GM21447 (cell line): ENCODE measurements around the gene BHLHE40.

Experiments used
- ATAC-seq: cut with Tn5 transposase; IDR thresholded peaks from one replicate; pipeline ENCODE4 v1.9.1; 2021; ENCODE audit not compliant: unreplicated experiment

Gene BHLHE40

DNA sequence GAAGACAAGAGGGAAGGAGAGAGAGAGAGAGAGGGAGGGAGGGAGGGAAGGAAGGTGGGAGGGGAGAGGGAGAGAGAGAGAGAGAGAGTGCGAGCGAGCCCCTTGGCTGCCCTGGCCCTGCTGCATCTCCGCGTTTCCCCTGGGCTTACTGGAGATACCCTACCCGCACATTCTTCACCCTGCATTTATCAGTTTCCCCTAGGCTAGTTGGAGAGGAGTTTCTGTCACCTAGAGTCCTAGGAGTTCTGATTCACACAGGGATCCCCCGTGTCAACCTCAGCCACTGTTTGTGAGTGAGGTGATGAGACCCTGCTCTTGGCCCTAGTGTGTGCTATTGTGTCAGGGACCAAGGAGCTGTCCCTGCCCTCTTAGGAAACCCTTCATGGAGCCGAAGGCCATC, 18.7 kb downstream of the BHLHE40 start:
- no peak for ATAC-seq

DNA sequence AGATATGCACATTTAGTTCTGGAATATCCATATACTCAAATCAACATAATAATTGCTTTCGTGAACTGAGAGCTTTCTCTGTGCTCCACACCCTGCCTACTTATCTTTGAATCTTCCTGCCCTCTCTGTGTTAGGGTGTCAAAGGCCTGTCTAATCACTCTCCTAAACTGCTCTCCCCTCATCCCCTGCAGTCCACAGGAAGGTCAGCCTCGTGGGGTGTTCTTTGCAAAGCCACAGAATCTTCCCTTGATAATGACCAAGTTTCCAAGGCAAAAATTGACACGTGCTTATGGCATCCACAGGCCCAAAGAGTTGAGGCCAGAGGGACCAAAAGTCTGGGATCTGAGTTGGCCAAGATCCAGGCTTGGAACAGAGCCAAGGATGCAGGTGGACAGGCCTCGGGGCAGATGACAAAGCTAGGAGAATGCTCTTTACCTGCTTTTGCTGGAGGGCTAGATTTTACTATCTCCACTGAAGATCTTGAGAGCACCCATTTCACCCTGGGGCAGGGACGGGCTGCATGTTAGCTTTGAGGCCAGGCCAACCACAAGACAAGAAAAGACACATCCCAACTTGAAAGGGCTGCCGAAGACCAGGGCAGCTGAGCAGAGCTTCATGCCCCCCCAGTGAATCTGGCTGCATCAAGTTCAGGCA, 20.4 kb downstream of the BHLHE40 start:
- ATAC-seq, result no peak

GRCh38 chr3:5001135-5001534, 21.9 kb downstream of the BHLHE40 start:
- no peak for ATAC-seq

GRCh38 chr3:5001805-5002173, 22.6 kb downstream of the BHLHE40 start:
- no peak for ATAC-seq

DNA sequence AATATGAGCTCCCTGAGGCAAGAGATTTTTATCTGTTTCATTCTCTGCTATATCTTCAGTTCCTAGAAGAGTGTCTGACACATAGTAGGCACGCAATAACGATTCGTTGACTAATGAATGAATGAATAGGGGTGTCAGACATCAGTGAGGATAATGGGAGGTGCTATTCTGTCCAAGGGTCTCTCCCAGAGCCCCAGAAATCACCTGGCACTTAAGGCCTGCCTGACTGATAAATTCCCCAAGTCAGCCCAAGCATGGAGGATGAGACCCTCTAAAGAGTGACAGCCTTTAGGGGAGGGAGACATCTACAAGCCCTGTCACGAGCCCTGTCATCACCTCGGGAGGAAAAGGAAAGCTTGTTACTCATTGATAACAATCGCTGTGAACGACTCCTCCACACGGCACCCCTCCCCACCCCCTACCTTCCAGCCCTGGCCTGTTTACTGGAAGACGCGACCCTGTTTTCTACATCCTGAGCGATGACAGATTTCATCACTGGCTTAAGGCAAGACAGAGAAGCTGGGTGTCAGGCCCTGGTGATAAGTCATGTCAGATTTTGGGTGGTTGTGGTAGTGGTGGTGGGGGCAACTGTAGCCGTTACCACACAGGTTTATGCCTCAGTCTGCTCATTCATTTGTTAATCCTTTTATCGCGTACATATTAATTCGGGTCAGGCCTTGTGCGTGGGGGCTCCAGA, 23.1 kb downstream of the BHLHE40 start:
- no peak for ATAC-seq

- no peak for ATAC-seq
Observed at GRCh38 chr3:5002871-5003247, 23.6 kb downstream of the BHLHE40 start.

GRCh38 chr3:5004319-5005152, 25.3 kb downstream of the BHLHE40 start:
- no peak for ATAC-seq

GRCh38 chr3:5005367-5005766, 26.1 kb downstream of the BHLHE40 start:
- ATAC-seq, result no peak

DNA sequence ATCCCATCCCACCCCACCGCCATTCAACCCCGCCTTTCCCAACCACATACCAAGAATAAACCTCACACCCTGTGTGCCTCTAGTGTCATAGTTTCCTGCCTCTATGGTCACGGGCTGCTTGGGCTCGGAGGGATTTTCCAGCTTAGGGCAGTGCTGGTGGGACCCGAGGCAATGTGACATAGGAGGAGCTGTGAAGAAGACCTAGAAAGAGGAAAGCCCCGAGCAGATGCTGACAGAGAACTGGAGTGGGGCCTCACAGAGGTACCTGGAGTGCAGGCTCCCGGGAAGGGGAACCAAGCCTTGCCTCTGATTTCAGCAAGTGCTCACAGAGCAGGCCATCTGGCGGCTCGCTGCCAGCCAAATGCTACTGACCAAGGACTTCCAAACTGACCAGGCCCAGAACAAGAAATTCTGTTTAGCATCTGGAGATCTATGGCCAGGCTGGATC, 27.5 kb downstream of the BHLHE40 start:
- ATAC-seq, result peak; percentile 71

DNA sequence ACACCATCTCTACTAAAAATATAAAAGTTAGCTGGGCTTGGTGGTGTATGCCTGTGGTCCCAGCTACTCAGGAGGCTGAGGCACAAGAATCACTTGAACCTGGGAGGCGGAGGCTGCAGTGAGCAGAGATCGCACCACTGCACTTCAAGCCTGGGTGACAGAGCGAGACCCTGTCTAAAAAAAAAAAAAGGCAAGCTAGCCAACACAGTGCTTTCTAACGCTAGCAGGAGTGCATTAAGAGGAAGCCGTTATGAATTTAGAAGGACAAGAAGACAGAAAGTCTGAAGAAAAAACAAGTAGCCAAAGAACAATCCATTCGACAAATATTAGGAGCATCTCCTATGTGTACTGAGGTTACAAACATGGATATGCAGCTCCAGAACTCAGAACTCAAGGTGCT, 28.6 kb downstream of the BHLHE40 start:
- no peak for ATAC-seq

DNA sequence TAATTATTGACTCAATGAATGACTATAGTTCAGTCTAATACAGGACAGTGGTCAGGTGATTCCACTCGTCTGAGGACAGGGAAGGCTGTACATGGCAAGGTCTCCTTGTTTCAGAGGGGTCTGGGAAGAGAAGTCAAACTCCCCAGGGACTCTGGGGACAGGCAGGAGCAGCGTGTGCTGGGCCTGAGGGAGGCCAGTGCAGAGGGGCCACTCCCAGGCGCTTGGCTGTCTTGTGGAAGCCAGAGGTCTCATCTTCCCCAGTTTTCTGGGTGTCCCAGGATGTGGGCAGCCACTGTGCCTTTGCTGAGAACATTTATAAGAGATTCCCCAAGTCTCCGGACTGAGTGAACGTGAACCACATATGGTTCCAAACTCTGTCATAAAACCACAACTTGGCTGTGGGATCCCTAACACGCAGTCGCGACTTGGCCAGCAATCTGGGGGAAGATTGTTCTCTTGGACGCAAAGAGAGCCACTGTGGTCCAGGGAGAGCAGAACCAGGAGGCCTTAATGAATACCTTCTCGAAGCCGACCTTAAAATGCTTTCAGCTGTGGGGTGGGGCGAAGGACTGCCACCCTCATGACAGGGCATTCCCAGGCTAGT, 30.4 kb downstream of the BHLHE40 start:
- ATAC-seq, result no peak

DNA sequence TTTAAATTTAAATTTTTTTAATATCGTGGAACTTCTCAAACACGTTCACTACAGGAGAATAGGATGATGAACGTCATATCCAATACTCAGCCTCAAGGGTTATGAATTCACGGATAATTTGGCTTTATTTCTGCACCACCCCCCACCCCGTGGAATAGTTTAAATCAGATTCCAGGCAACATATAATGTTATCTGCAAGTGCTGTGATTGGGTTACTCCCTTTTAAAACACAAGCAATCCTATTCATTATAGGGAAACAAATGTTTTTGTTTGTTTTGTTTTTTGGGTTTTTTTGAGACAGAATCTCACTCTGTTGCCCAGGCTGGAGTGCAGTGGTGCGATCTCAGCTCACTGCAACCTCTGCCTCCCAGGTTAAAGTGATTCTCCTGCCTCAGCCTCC, 30.9 kb downstream of the BHLHE40 start:
- ATAC-seq, result no peak

DNA sequence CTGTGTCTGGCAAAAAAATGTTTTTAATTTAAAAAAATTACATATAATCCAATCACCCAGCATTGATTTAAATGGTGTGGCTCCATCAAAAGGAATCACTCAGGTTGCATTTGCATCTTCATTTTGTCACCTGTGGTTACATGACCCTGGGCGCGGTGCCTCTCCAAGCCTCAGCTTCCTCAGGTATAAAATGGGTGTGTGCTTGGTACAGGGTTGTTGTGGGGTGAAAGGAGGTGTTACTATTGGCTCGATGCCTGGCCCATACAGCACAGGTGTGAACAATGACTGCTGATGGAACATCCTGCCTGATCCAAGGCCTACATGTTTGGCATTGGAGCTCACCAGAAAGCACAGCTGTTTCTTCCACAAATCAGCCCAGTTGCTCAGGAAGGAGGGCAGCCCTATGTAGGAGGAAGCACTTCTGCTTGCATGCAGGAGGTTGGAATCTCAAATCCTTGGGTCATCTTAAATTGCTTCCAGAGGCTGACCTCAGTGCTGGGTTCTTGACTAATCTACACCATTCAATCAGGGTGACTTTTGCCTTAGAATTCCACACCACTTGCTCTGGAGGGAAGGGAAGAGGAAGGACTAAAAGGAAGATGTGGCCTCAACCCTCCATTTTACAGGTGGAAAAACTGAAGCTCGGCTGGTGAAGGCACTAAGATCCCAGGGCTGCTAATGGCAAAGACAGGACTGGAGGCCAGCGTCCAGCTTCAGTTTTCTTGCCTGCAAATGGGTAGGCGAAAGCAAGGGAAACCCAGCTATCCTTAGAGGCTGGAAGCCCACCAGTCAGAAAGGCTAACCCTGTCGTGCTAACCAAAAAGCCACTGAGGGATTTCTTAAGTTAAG, 31.7 kb downstream of the BHLHE40 start:
- ATAC-seq, result no peak

DNA sequence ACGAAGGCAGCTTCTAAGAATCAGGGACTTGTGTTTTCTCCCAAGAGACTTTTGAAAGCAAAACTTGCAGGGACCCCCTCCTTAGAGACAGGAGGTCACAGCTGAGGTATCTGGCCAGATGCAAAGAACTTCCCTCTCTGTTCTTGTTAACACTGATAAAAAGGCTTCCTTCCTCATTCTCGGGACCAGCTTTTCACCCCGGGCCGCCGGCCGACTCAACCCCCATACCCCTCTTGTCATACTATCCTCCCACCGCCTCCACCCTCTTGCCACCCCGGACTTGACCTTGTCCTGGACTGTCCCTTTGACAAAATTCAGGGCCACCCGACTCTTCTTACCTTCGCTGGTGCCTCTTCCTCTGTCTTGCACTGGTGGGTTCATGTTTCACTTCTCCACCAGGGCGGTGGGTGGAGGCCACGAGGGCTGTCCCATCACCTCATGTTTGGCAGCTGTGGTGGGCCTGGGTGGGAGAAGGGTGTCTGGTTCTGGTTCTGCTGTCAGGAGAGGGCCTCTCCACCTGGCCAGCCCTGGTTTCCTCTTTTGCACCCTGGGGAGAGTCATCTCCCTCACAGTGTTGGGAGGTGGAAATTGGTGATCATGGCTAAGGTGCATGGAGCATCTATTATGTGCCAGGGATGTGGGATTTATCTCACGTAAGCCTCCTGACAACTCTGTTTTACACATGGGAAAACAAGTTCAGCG, 32.5 kb downstream of the BHLHE40 start:
- ATAC-seq, result peak; percentile 50

DNA sequence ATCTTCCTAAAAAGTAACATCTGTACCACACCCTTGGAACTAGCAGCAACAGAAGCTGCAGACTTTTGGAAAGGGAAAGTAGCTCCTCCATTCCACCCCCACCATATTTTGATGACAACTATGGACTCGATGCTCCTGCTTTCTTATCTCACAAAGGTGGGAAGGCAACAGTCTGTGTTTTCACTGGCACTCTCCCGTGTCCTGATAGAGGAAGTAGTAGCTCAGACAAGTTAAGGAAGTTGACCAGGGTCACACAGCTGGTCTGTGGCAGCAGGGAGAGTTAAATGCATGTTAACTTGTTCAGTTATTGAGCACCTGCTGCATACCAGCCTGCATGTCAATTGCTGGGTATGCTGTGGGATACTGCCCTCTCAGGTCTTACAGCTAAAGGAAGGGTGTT, 33.1 kb downstream of the BHLHE40 start:
- peak; percentile 2 for ATAC-seq

DNA sequence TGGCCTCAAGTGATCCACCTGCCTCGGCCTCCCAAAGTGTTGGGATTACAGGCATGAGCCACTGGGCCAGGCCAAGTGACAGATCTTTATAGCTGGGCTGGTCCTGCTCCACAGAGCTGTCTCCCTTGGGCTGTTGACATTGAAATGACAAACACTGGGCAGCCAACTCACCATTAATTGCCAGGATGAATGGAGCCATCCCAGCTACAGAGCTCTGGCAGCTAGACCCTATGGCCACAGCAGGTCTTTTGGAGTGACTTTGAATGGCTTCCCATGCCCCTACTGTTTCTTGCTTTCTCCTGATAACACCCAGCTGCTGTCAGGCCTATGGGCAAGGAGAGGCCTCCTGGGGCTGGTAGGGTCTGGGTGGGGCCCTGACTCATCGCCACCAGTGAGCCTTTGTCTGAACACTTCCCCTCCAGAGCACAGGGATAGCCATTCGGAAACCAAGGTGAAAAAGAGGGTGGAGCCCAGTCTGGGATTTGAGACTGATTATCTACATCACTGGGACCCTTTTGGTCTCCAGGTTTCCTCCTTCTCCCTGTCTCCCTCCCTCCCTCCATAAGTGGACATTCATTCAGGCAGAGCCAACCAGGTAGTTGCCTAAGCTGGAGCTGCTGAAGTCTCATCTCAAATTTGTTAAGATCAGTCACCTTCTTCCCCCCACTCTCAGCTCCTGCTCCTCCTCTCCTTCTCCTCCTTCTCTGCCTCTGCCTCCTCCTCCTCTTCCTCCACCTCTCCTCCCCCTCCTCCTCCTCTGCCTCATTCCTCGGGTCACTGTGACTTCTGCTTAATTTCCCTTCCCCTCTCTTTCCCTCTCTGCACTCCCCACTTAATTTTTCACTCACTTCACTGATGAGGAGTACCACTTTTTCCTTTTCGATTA, 34.0 kb downstream of the BHLHE40 start:
- no peak for ATAC-seq

- no peak for ATAC-seq
Observed at GRCh38 chr3:5014391-5014790, 35.2 kb downstream of the BHLHE40 start.

DNA sequence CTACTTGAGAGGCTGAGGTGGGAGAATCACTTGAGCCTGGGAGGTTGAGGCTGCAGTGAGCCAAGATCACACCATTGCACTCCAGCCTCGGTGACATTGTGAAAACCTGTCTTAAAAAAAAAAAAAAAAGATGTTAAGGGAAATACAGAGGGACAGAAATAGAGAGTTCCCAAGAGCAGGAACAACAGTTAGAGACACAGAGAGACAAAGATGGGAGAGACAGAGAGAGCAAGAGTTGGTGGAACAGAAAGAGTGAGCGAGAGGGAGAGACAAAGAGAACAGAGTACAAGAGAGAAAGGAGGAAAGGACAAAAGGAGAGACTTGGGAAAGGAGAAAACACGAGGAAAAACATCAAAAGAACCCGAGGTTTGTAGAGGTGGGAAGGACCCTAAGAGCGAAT, 35.8 kb downstream of the BHLHE40 start:
- ATAC-seq, result no peak
